NCI-H187 treated with DMSO at 0.1 percent for 48 hours (cell line): Measurements from ENCODE around the gene UNC50.
"Not testable (repeated sequence)": the region's sequence is repeated elsewhere in the genome, so short reads cannot be mapped to it uniquely, and the experiment has no call there.

Source experiments
- DNase-seq: peaks from one replicate; lab custom pipeline; 2025; lab: John Stamatoyannopoulos, UW

Gene UNC50

DNA sequence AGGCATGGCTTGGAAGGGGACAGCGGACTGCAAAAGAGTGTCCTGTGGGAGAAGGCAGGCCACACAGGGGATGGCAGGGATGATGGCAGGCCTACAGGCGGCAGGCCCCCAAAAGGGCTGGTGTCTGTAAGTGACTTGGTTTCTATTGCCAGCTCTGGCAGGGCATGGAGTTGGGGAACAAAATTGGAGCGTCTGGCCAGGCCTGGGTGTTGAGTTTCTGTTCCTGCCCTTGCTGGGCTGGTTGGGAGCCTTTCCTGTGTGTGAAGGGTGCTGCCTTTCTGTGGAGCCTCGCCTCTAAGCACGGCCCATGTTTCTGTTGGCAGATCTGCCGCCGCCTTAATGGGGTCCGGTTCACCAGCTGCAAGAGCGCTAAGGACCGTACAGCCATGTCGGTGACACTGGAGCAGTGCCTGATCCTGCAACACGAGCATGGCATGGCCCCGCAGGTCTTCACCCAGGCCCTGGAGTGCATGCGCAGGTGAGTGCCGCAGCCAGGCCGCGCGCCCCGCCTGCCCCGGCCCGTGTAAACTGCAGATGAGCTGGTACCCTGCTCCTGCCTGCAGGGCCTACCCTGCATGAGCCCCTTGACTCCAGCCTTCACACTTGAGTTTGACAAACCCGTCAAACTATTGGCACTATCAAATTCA, 31.6 kb upstream of the UNC50 start:
- no peak for DNase-seq

DNA sequence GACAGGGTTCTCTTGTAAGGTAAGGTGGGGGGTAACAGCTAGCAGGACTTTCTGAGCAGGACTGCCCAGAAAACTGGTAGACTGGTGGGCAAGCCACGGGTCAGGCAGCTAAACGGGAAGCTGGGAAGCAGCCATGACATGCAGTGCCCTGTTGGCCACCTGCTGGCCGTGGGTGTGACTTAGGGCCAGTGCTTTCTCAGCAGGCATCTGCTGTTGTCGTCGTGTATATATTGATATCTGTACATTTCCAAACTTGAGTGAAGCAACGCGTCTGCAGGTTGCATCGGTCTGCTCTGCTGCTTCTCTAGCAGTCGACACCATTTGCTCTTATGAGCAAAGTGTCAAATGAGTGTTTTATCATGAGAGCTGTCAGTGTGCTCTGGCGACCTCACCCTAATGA, 31.1 kb upstream of the UNC50 start:
- DNase-seq = no peak

DNA sequence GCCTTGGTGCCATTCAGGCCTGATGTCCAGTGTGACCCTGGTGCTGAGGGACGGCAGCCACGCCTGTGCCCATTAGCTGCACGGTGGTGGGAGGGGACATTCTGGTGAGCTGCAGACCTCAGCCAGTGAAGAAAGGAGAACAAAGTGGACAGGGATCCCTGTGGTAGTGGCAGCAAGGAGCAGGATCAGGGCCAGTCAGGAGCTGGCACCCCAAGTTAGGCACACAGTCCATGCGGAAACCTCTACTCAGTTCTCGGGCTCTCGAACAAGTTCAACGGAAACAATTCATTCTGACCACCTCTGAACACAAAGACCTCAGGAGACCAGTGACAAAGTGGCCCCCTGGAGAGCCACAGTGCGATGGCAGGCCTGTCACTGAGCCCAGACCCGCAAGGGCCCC, 30.2 kb upstream of the UNC50 start:
- no peak for DNase-seq

DNA sequence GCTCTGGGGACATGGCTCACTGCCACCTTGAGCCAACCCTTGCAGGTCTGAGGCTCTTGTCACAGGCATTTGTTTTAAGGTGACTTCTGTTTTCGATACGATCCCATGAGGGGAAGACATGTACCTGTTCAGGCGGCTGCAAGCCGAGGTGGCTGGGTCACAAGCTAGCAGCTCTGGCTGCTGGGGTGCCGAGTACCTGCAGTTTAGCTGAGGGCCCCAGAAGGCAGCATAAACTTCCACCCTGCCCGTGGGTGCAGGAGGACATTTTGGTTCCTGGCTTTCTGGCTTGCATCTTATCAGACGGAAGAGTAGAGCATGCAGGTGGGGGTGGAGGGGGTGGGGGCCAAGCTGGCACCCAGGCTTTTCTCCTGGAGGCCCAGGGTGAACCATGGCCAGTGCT, 28.5 kb upstream of the UNC50 start:
- DNase-seq = no peak

DNA sequence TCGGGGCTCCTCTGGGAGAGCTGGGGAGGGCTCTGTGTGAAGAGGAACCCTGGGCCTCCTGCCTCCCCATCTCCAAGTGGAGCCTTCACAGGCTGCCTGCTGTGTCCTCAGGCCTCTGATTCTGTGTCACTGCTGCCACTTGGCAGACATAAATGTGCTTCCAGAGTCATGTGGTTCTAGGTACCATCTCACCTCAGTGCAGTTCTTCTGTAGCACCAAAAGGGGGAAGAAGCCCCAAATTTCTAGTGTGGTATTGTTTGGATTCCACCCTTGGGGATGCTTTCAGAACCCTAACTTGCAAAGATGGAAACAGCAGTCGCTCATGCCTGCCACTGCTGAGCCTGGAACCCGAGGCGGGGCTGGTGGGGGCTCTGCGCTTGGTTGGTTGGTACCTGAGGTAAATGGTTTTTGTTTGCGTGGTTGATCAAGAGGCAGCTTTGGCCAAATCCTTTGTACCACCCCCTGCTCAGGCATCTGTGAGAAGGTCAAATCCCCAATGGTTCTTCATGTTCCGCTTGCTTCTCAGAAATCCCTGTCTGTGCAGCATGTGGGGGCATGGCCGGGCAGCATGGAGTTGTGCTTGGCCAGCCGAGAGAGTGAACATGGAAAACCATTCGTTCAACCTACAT, 27.6 kb upstream of the UNC50 start:
- no peak for DNase-seq

- DNase-seq = no peak
These were observed 25.9 kb upstream of the UNC50 start for GRCh38 chr2:98582523-98582922.

- no peak for DNase-seq
These were observed 25.1 kb upstream of the UNC50 start for GRCh38 chr2:98583276-98583675.

GRCh38 chr2:98583816-98584618, 24.4 kb upstream of the UNC50 start:
- no peak for DNase-seq

- no peak for DNase-seq
These were observed 23.0 kb upstream of the UNC50 start for GRCh38 chr2:98585386-98585785.

GRCh38 chr2:98586551-98587140, 21.7 kb upstream of the UNC50 start:
- no peak for DNase-seq

- DNase-seq = no peak
These were observed 19.4 kb upstream of the UNC50 start for GRCh38 chr2:98588880-98589431.

GRCh38 chr2:98589489-98589888, 18.9 kb upstream of the UNC50 start:
- no peak for DNase-seq

GRCh38 chr2:98592565-98592964, 15.8 kb upstream of the UNC50 start:
- no peak for DNase-seq

- DNase-seq = not testable (repeated sequence)
These were observed 13.7 kb upstream of the UNC50 start for GRCh38 chr2:98594665-98595064.

DNA sequence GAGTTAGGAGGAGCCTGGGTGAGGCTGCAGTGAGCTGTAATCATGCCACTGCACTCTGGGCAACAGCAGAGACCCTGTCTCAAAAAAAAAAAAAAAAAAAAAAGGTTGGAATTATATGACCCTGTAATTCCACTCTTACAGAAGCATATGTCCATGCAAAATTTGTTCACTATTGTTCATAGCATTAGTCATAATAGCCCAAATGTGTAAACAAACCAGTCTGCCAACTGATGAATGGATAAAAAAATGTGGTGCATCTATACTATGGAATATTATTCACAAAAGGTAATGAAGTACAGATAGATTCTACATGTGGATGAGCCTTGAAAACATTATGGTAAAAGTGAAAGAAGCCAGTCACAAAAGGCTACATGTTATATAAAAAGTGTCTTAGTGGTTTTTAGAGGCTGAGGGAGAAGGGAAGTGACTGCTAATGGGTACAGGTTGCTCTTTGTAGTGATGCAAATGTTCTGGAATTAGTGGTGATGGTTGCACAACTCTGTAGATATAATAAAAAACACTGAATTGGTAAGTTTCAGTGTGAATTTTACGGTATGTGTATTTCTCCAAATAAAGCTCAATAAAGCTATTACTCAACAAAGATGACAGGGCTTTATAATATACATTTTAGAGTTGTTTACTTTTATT, 9.5 kb upstream of the UNC50 start:
- DNase-seq = no peak

DNA sequence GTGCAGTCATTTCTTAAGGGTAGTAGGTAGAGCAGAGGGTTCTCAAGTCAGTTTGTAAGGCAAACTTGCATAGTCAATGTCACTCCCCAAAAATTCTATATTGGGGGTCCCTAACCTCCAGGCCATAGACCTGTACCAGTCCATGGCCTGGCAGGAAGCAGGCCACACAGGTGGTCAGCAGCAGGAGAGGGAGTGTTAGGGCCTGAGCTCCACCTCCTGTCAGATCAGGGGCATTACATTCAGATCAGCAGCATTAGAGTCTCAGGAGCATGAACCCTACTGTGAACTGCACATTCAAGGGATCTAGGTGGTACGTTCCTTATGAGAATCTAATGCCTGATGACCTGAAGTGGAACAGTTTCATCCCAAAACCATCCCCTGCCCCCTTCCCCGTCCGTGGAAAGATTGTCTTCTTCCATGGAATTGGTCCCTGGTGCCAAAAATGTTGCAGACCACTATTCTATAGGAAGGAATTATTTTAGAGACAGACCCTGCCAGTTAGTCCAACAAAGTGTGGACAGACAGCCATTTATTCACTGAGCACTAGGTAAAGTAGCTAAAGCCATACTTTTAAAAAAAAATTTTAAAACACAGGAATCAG, 6.8 kb upstream of the UNC50 start:
- no peak for DNase-seq

DNA sequence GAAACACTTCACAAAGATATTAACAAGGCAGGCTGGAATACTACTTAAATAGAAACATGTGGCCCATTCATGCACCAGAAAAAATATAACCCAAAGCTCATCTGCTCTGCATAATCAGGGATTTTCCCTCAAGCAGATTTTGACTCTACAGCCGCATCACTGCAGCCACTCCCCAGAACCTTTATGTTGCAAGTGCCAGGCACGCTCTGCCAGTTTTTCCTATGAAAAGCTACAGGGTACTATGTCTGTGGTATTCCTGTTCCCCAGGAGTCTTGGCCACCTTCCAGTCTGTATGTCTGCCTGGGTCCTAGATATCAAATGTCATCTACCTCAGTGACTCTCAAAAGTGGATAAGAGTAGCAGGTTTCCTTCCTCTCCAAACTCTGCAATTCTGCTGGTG, 3.8 kb upstream of the UNC50 start:
- no peak for DNase-seq

- no peak for DNase-seq
These were observed 3.3 kb upstream of the UNC50 start for GRCh38 chr2:98605076-98605475.

DNA sequence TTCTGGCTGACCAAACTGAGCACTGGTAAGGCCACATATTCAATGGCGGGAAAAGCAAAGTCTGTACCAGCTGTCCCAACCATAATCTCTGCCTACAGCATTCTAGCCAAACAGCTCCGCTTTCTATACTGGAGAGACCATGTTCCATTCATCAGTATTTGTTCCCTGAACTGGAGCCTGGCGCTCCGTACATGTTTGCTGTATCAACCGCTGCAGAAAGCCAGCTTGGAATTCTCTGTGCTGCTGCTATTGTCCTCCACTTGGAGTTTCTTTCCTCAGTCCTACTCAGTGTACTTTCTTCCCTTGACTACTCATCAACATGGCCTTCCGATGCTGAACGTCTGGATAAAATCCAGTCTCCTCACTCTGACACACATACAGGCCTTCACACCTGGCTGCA, 2.0 kb upstream of the UNC50 start:
- DNase-seq = no peak

GRCh38 chr2:98607104-98607503, 1.3 kb upstream of the UNC50 start:
- DNase-seq = no peak

DNA sequence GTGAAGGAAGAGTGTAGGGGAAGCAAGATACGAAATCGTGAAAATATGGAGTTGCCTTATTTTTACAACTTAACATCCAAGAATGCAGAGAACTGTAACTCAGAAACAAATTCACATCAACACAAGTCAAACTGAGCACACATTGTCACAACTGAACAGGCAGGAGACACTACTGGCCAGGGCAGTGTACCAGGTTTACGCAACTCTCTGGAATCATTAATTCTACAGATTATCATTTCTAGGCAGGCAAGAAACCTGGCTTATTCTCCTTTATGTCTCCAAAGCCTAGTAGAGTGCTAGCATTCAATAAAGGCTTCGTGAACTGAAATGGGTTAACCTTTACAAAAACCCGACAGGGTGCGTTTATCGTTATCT, 661 bp upstream of the UNC50 start:
- DNase-seq = no peak
